ENCODE measurements around the gene VPS37C.
"Not testable (repeated sequence)": the region's sequence is repeated elsewhere in the genome, so short reads cannot be mapped to it uniquely, and the experiment has no call there.

VPS37C gene

GRCh38 chr11:61114913-61115312 lies 46.3 kb downstream of the VPS37C start:
- DNase-seq, result no peak

DNA sequence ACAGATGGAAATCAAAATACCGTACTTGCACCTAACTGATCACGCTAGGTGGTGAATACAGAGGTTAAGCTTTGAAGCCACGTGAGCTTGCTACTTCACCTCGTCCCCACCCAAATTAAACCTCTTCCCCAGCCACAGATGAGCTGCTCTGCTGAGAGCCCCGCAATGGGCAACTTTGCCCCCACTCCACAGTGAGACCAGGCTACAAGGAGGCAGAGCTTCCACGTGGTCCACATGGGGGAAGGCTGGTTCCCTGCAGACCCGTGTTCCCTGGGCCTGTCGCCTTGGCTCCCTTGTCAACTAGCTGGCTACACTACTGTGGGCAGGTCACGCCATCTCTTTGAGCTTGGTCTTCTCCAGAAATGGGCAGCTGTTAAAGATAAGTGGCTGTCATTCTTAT lies 48.0 kb downstream of the VPS37C start:
- no peak for DNase-seq

GRCh38 chr11:61112575-61112974 lies 48.7 kb downstream of the VPS37C start:
- no peak for DNase-seq

DNA sequence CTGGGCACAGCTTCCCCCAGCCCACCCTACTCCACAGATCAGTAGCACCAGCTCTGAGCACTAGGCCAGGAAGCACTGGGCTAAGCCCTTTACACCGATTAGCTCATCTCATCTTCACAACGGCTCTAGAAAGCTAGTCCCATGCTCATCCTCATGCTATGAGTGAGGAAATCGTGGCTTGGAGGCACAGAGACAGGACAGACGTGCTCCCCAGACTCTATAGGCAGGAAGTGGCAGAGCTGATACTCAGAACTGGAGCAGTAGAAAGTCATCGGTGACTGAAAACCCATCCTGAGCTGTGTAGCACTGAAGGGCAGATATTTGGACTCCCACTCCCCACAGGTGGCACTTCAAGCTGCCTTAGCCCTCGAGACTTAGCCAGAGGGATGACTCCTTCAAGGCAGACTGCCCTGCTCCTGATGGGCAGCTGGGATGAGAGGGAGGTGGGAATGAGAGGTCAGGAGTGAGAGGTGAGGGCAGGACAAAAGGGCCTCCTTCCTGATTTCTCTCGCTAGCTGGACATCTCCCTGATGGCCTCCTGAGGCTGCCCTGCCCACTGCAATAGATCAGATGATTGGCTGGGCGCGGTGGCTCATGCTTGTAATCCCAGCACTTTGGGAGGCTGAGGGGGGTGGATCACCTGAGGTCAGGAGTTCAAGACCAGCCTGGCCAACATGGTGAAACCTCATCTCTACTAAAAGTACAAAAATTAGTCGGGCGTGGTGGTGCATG lies 49.3 kb downstream of the VPS37C start:
- no peak for DNase-seq

- no peak for DNase-seq
Measured at GRCh38 chr11:61111050-61111435, 50.2 kb downstream of the VPS37C start.

GRCh38 chr11:61110255-61111049 lies 50.8 kb downstream of the VPS37C start:
- DNase-seq, result no peak

- DNase-seq, result no peak
Measured at GRCh38 chr11:61109671-61110070, 51.6 kb downstream of the VPS37C start.

GRCh38 chr11:61108847-61109585 lies 52.2 kb downstream of the VPS37C start:
- DNase-seq, result no peak

DNA sequence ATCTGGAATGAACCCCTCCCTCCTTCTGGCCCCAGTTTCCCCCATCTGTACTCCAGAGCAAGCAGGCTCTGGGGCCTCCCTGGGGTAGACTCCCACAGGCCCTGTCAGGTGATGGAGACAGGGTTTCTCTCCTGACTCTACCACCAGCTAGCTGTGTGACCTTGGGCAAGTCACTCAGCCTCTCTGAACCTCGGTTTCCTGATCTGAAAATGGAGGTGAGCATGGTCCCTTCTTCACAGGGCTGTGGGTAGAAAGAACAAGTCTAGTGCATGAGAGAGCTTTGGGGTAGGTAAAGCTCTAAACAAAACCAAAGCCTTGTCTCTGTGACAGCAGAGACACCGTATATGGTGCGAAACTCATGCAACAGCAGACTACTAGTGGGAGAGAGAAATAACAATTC lies 53.3 kb downstream of the VPS37C start:
- DNase-seq, result no peak

GRCh38 chr11:61106894-61107470 lies 54.2 kb downstream of the VPS37C start:
- DNase-seq, result no peak

- DNase-seq, result no peak
Measured at GRCh38 chr11:61106296-61106695, 54.9 kb downstream of the VPS37C start.

- DNase-seq, result no peak
Measured at GRCh38 chr11:61104963-61105362, 56.3 kb downstream of the VPS37C start.

- DNase-seq, result no peak
Measured at GRCh38 chr11:61103851-61104423, 57.3 kb downstream of the VPS37C start.

GRCh38 chr11:61102667-61103571 lies 58.3 kb downstream of the VPS37C start:
- no peak for DNase-seq

- DNase-seq, result no peak
Measured at GRCh38 chr11:61098778-61099177, 62.4 kb downstream of the VPS37C start.

DNA sequence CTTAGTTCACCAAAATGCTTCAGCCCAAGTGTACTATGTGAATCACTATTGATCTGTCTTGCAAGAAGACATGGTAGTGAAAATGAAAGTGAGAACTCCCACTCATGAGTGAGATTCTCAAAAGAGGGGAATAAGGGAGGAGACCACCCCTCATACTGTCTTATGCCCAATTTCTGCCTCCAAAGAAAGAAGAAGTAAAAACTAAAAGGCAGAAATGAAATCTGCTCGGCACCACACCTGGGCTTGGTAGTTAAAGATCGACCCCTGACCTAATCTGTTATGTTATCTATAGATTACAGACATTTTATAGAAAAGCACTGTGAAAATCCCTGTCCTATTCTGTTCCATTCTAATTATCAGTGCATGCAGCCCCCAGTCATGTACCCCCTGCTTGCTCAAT lies 63.0 kb downstream of the VPS37C start:
- DNase-seq, result not testable (repeated sequence)

- no peak for DNase-seq
Measured at GRCh38 chr11:61095021-61095420, 66.2 kb downstream of the VPS37C start.

DNA sequence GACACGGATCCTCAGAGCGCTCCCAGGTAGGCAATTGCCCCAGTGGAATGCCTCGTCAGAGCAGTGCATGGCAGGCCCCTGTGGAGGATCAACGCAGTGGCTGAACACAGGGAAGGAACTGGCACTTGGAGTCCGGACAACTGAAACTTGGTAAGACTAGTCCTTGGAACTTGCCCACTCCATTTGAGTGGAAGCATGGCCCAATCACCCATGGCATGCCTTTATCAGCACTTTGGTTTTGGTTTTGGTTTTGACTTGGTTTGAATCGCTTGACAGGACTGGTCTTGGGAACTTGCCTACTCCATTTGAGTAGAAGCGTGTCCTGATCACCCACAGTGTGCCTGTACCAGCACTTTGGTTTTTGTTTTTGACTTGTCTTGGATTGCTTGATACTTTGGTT lies 67.1 kb downstream of the VPS37C start:
- not testable (repeated sequence) for DNase-seq

GRCh38 chr11:61092908-61093763 lies 68.1 kb downstream of the VPS37C start:
- no peak for DNase-seq

DNA sequence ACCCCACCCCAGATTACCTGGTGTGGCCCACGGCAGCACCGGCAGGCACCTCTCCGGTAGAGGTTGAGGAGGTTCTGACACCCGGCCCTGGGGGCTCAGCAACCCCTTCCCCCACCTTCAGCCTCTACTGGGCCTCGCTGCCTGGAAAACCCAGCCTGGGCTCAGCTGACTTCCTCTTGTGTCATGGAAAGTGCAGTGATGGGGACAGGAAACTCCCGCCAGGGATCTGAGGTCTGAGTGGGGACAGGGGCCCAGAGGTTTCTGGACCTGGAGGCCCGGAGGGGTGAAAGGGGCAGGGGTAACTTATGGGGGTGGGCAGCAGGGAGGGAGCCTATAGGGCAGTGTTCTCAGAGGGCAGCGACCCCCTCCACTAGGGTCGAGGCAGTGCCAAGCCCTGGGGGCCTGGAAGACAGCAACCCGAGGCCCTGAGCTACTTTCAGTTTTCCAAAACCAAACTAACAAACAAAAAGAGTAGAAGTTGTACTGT lies 68.9 kb downstream of the VPS37C start:
- DNase-seq, result no peak

All from NCI-H1092 treated with DMSO at 0.1 percent for 48 hours (cell line).